ENCODE data around the gene FRRS1L. TPM values are rescaled to one million over a fixed set of nuclear protein-coding genes. Genes with fewer than 3 reads are reported as not detected.

Gene FRRS1L
- total RNA-seq, 1 donor from 2014 or later, result 0.69 TPM

DNA sequence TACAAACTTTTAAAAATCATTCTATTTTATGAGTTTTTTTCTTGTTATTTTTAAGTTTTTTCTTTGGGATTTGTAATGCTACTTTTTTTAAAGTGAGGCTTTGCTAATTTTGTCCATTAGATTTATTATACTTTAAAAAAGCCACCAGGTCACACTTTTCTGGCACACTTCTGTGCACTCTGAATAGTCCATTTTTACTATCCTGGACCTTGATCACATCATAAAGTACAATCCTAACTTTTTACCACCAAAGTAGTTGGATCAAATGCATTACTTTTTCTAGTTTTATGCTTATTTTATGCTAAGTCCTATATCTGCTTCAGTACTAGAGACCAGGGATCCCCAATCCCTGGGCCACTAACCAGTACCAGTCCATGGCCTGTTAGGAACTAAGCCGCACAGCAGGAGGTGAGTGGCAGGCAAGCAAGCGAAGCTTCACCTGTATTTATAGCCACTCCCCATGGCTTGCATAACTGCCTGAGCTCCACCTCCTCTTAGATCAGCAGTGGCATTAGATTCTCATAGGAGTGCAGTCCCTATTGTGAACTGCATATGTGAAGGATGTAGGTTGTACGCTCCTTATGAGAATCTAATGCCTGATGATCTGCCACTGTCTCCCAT, 16.0 kb downstream of the FRRS1L start:
- TF ChIP-seq, protein P1, sequence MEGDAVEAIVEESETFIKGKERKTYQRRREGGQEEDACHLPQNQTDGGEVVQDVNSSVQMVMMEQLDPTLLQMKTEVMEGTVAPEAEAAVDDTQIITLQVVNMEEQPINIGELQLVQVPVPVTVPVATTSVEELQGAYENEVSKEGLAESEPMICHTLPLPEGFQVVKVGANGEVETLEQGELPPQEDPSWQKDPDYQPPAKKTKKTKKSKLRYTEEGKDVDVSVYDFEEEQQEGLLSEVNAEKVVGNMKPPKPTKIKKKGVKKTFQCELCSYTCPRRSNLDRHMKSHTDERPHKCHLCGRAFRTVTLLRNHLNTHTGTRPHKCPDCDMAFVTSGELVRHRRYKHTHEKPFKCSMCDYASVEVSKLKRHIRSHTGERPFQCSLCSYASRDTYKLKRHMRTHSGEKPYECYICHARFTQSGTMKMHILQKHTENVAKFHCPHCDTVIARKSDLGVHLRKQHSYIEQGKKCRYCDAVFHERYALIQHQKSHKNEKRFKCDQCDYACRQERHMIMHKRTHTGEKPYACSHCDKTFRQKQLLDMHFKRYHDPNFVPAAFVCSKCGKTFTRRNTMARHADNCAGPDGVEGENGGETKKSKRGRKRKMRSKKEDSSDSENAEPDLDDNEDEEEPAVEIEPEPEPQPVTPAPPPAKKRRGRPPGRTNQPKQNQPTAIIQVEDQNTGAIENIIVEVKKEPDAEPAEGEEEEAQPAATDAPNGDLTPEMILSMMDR (conservative IDR thresholded peaks at IDR 0.05; ENCODE audit: low read depth, low read length), result no peak
- H3K4me3 ChIP-seq (ENCODE audit: low read depth, low read length), result no peak overlapping the region
- no peak for DNase-seq (ENCODE audit: low read depth)

DNA sequence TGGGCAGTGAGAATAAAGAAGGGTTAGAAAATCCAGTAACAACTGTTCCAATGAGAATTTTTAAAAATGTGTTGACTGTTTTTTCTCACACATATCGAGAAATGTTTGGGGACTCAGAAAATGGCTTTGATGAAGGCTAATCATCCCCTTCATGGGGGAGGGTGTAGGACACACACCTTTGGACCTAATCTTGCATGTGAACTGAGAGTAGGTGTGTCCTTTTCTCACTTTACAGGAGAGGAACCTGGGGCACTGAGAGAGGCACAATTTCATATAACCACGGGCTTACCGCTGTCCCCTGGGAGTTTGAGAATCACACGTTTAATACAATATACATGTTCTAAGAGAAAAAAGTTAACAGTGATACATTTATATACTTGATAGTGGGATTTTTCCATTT, 17.3 kb downstream of the FRRS1L start:
- H3K4me3 ChIP-seq (ENCODE audit: low read depth, low read length), result no peak overlapping the region
- DNase-seq (ENCODE audit: low read depth), result no peak
- TF ChIP-seq, protein P1 (conservative IDR thresholded peaks at IDR 0.05; ENCODE audit: low read depth, low read length), result no peak

DNA sequence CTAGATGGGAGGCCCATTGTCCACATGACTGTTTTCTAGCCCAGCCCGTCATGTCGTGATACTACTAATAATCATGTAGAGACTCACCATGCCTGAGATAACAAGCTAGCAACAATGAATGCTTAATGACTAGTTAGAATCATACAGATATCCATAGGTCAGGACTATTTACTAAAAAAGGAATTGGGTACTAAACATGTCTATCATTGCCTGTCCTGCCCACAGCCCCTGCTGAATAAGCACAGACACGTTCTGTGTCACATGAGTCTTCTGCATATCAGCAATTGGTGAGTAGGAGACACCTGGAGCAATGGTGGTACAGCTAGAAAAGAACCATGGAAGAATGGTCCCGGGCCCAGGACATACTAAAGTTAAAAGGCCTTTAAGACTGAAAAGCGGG, 18.0 kb downstream of the FRRS1L start:
- no peak for DNase-seq (ENCODE audit: low read depth)
- no peak overlapping the region for H3K4me3 ChIP-seq (ENCODE audit: low read depth, low read length)
- TF ChIP-seq, protein P1 (conservative IDR thresholded peaks at IDR 0.05; ENCODE audit: low read depth, low read length), result no peak

DNA sequence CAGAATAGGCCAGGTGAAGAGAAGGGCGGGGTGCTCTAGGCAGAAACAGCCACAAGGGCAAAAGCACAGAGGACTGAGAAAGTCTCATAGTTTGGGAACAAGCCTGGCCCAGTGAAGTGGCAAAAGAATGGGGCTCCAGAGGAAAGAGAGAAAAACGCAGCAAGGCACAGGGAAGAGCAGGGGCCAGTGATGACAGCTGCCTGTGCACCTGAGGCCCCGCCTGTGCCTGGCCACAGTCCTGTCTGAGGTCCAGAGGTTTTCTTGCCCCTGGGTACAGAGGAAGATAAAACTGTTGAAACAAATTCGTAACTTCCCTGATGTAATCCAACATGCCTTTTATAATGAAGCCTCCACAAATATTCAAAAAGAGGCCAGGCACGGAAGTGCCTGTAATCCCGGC, 22.0 kb downstream of the FRRS1L start:
- TF ChIP-seq, protein P1 (conservative IDR thresholded peaks at IDR 0.05; ENCODE audit: low read depth, low read length), result no peak
- no peak for DNase-seq (ENCODE audit: low read depth)

DNA sequence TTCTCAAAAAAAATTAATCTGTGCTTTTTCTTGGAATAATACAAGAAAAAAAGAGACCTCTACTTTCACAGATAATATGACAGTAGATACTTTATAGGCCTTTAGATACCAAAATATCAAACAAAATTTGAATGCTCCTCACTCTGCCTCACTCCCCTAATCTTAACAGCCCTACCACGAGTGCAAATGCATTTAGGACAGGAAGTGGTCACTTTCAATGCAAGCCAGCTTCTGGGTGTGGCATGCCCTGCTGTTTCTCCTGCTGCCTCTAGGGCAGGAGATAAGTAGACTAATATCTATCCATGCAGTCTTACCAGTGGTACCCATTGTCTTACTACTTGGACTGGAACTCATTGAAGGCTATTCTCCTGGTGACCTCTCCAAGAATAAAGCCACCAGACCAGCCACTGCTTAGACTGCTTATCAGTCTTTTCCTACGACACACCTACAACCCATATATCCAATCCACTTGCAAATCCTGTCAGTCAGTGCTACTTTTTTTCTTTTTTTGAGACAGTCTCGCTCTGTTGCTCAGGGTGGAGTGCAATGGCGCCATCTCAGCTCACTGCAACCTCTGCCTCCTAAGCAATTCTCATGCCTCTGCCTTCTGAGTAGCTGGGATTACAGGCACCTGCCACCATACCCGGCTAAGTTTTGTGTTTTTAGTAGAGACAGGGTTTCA, 23.0 kb downstream of the FRRS1L start:
- no peak for DNase-seq (ENCODE audit: low read depth)
- H3K4me3 ChIP-seq (ENCODE audit: low read depth, low read length), result no peak overlapping the region
- TF ChIP-seq, protein P1 (conservative IDR thresholded peaks at IDR 0.05; ENCODE audit: low read depth, low read length), result peak; percentile 41

More for the DNA sequence above, 22.0 kb downstream of the FRRS1L start:
- no peak overlapping the region for H3K4me3 ChIP-seq (ENCODE audit: low read depth, low read length)

DNA sequence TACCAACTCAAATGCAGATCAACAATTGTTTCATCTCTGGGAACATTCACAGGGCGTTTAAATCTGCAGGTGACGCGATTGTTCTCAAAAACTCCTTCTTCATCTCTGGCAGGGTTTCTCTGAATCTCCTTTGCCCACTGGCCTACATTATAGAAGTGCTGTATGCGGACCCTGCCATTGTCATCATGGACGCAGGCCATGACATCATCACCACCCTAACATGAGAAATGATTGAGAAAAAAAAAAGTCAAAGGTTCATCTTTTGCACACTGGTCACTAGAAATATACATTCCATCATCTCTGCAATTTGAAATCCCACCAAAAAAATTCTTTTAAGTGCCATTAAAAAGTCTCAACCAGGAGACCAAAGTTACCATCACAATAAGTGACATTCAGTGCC, 25.7 kb downstream of the FRRS1L start:
- TF ChIP-seq, protein P1 (conservative IDR thresholded peaks at IDR 0.05; ENCODE audit: low read depth, low read length), result no peak
- H3K4me3 ChIP-seq (ENCODE audit: low read depth, low read length), result no peak overlapping the region
- DNase-seq (ENCODE audit: low read depth), result no peak

DNA sequence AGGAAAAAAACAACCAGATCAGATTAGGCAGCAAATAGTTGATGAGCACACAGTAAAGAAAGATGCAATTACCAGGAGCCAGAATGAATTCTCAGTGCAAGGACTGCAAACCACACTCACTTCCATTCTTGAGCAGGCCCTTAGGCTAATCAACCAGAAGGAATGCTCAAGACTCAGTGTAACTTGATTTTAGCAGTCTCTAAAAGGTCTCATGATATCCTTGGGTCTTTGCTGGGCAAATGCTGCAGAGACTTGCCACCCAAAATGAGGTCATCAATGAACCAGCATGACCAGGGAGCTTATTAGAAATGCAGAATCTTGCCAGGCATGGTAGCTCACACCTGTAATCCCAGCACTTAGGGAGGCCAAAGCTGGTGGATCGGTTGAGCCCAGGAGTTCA, 27.2 kb downstream of the FRRS1L start:
- DNase-seq (ENCODE audit: low read depth), result no peak
- H3K4me3 ChIP-seq (ENCODE audit: low read depth, low read length), result no peak overlapping the region
- TF ChIP-seq, protein P1 (conservative IDR thresholded peaks at IDR 0.05; ENCODE audit: low read depth, low read length), result no peak
